BE2C (cell line): Measurements from ENCODE around the gene C19orf85.
"Not testable (repeated sequence)": the region's sequence is repeated elsewhere in the genome, so short reads cannot be mapped to it uniquely, and the experiment has no call there.

Source experiments
- DNase-seq: peaks from one replicate; pipeline ENCODE4 v3.0.0-alpha.2; 2020
- H3K27me3 ChIP-seq: fragments of 250-450 bp; sonication (Bioruptor Pico); 2 replicates; pipeline ENCODE4 v1.5.1; 2020; ENCODE audit warnings: mild to moderate bottlenecking
- H3K36me3 ChIP-seq: fragments of 250-450 bp; sonication (Bioruptor Pico); 2 replicates; pipeline ENCODE4 v1.5.1; 2020; ENCODE audit warnings: mild to moderate bottlenecking
- H3K4me1 ChIP-seq: fragments of 250-450 bp; sonication (Bioruptor Pico); 2 replicates; pipeline ENCODE4 v1.5.1; 2020
- H3K4me3 ChIP-seq: 2 replicates; pipeline ENCODE4 v1.5.1; 2011; ENCODE audit warnings: low read depth, low read length
- H3K9me3 ChIP-seq: fragments of 250-450 bp; sonication (Bioruptor Pico); 2 replicates; pipeline ENCODE4 v1.5.1; 2020
- TF ChIP-seq, protein P1 (sequence below): IDR thresholded peaks from 2 replicates; pipeline ENCODE4 v1.5.1; 2012; ENCODE audit warnings: mild to moderate bottlenecking, low read depth, low read length

Gene C19orf85

DNA sequence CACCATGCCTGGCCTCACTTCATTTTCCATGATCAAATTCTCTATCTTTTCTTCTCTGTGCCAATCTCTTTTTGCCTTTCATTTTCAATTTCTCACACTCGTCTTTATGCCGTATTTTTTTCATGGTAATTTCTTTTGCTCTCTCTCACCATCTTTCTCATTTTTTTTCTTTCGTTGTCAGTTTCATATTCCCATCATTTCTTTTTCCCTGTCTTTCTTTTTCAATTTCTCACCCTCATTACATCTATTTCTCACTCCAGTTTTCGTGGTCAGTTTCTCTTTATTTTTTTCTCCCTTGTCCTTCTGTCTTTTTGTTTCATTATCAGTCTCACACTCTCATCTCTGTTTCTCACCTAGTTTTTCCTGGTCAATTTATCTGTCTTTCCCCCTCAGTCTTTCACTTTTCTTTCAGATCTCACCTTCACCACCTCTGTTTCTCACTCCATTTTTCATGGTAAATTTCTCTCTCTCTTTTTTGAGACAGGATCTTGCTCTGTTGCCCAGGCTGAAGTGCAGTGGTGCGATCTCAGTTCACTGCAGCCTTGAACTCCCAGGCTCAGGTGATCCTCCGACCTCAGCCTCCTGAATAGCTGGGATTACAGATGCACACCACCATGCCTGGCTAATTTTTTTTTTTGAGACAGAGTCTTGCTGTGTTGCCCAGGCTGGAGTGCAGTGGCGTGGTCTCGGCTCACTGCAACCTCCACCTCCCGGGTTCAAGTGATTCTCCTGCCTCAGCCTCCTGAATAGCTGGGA is 37.8 kb upstream of the C19orf85 start:
- TF ChIP-seq, protein P1, sequence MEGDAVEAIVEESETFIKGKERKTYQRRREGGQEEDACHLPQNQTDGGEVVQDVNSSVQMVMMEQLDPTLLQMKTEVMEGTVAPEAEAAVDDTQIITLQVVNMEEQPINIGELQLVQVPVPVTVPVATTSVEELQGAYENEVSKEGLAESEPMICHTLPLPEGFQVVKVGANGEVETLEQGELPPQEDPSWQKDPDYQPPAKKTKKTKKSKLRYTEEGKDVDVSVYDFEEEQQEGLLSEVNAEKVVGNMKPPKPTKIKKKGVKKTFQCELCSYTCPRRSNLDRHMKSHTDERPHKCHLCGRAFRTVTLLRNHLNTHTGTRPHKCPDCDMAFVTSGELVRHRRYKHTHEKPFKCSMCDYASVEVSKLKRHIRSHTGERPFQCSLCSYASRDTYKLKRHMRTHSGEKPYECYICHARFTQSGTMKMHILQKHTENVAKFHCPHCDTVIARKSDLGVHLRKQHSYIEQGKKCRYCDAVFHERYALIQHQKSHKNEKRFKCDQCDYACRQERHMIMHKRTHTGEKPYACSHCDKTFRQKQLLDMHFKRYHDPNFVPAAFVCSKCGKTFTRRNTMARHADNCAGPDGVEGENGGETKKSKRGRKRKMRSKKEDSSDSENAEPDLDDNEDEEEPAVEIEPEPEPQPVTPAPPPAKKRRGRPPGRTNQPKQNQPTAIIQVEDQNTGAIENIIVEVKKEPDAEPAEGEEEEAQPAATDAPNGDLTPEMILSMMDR = no peak
- no peak for DNase-seq
- Histone ChIP-seq H3K36me3 (no peaks in the 10 kb centered on the region), H3K27me3 (no peaks in the 10 kb centered on the region), H3K9me3 (peaks cover 4% of the 10 kb centered on the region), H3K4me1 (no peaks in the 10 kb centered on the region), H3K4me3 (no peak overlapping the region)

DNA sequence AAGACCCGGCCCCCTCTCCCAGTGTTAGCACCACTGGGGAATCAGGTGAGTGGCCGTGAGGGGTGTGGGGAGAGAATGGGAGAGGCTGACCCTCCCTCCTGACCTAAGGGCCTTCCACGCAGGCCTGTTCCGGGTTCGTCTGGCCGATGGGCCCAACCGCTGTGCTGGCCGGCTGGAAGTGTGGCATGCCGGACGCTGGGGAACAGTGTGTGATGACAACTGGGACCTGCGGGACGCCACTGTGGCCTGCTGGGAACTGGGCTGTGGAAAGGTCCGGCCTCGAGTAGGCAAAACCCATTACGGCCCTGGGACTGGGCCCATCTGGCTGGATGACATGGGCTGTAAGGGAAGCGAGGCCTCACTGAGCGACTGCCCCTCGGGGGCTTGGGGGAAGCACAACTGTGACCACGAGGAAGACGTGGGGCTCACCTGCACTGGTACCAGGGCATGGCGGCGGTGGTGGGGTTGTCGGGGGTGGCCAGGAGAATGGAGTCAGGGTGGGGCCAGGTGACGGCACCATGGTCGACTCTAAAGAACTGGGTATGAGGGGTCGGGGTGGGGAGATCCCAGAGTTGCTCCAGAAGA is 35.9 kb upstream of the C19orf85 start:
- Histone ChIP-seq H3K27me3 (no peaks in the 10 kb centered on the region), H3K36me3 (no peaks in the 10 kb centered on the region), H3K4me3 (no peak overlapping the region), H3K9me3 (peaks cover 4% of the 10 kb centered on the region), H3K4me1 (no peaks in the 10 kb centered on the region)
- TF ChIP-seq, protein P1 = no peak
- DNase-seq = no peak

DNA sequence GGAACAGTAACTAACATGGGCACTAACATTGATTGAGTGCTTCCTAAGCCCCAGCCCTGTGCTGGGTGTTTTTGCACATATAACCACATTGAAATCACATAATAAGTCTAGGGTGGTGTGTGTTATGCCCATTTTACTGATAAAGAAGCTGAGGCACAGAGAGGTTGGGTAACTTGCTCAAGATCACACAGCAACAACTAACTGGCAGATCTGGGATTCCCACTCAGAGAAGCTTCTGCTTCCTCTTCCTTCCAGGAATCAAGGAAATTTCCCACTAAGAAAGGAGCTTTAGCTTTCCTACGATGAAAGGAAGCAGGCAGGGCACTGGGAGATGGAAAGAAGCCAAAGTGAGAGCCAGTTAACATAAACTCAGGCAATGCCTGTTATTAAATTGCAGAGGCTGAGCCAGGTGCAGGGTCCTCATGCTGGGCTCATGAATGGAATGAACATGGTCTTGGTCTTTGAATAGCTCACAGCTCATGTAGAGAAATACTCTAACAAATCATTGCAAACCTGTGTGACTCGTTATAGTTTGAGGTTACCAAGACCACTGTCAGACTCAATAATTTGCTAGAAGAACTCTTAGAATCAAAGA is 33.8 kb upstream of the C19orf85 start:
- Histone ChIP-seq H3K4me1 (no peaks in the 10 kb centered on the region), H3K36me3 (no peaks in the 10 kb centered on the region), H3K27me3 (no peaks in the 10 kb centered on the region), H3K9me3 (peaks cover 2% of the 10 kb centered on the region), H3K4me3 (no peak overlapping the region)
- TF ChIP-seq, protein P1 = no peak
- no peak for DNase-seq

DNA sequence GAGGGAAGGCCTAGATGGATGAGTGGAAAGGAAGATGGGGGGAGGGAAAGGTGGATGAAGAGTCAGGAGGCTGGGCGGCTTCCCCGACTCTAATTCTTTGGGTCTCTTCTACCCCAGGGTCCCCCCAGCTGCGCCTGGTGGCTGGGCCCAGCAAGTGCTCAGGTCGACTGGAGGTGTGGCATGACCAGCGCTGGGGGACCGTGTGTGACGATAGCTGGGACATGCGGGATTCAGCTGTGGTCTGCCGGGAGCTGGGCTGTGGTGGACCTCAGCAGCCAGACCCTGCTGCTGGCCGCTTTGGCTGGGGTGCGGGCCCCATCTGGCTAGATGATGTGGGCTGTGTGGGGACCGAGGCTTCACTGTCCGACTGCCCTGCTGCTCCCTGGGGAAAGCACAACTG is 33.2 kb upstream of the C19orf85 start:
- Histone ChIP-seq H3K4me3 (no peak overlapping the region), H3K27me3 (no peaks in the 10 kb centered on the region), H3K36me3 (no peaks in the 10 kb centered on the region), H3K9me3 (no peaks in the 10 kb centered on the region), H3K4me1 (no peaks in the 10 kb centered on the region)
- no peak for DNase-seq
- TF ChIP-seq, protein P1 = no peak

DNA sequence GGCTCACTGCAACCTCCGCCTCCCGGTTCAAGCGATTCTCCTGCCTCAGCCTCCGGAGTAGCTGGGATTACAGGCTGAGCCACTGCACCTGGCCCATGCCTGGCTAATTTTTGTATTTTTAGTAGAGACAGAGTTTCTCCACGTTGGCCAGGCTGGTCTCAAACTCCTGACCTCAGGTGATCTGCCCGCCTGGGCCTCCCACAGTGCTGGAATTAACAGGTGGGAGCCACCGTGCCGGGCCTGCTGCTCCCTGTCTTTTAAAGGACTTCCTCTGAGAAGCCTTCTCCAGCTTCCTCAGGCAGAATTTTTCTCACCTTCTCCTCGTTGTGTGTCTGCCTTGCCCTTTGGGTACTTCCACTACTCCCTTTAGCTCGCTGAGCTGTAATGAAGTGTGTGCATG is 32.3 kb upstream of the C19orf85 start:
- DNase-seq = not testable (repeated sequence)

DNA sequence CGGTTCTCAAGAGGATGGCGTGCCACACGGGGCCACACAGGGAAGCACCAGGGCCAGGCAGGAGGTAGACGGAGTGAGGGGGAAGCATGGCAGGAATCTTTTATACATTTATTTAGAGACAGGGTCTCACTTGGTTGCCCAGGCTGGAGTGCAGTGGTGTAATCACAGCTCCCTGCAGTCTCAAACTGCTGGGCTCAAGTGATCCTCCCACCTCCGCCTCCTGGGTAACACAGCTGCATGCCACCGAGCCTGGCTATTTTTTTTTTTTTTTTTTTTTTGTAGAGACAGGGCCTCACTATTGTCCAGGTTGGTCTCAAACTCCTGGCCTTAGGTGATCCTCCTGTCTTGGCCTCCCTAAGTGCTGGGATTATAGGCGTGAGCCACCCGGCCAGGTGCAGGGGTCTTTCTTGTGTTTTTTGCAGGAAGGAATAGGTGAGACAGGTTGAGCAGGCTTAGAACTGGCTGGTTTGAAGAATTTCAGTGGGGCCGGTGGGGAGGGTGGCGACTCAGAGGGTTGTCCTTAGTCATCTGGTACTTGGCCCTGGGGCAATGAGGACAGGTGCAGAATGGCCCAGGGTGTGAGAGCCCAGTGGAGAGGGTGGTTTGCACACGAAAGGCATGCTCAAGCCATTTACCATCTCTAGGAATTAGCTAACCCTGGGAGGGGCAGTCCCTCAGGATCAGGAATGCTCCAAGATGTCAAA is 31.2 kb upstream of the C19orf85 start:
- TF ChIP-seq, protein P1 = no peak
- H3K36me3 ChIP-seq = no peaks in the 10 kb centered on the region
- DNase-seq = no peak
- no peaks in the 10 kb centered on the region for H3K27me3 ChIP-seq
- no peaks in the 10 kb centered on the region for H3K4me1 ChIP-seq
- H3K9me3 ChIP-seq = no peaks in the 10 kb centered on the region
- H3K4me3 ChIP-seq = no peak overlapping the region

More for the DNA sequence above, 32.3 kb upstream of the C19orf85 start:
- not testable (repeated sequence) for H3K9me3 ChIP-seq, H3K27me3 ChIP-seq, H3K4me3 ChIP-seq, H3K36me3 ChIP-seq, H3K4me1 ChIP-seq
